ENCODE measurements around the gene NOP58. TPM values are rescaled to one million over a fixed set of nuclear protein-coding genes. Genes with fewer than 3 reads are reported as not detected.
A peak's percentile ranks its signal among the peaks of the same experiment; 100 is the strongest.

NOP58 gene
- total RNA-seq, 4 donors from 2014 or later: 37.2 to 177 (median 82.1) TPM

DNA sequence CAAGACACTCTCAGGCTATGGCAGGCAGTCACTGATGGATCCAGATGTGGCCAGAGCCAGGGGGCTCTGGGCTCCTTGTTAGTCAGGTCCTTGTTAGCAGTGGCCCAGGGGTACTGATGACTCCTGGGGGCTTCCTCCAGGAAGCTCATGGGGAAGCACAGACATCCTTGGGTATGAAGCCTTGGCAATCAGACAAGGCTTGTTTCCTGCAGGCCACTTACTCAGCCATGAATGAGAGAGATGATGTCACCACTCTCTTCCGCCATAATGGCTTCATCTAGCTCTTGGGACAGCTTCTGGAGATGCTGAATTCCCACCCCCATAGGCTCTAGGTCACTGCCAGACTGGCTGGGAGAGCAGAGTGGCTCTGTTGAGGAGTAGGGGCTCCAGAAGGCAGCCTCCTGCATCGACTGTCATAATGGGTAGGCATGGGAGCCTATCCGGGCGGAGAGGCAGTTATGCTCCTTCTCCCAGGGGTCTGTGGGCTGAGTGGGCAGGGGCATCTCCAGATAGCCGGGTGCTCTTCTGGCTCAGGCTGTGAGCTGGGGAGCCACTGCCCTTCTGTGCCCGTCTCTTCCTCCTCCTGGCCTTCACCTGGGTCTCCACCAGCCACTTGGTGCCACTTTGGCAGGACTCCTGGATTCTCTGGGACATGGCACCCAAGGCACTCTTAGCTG, 70.4 kb downstream of the NOP58 start:
- TF ChIP-seq CTCF (IDR thresholded peaks at IDR 0.05): no peak
- ATAC-seq (ENCODE audit: low FRiP score) (no peak), DNase-seq (ENCODE audit: low spot score) (no peak)

- no peak for TF ChIP-seq CTCF (IDR thresholded peaks at IDR 0.05)
- ATAC-seq (ENCODE audit: low FRiP score) (no peak), DNase-seq (ENCODE audit: low spot score) (no peak)
These were observed 71.6 kb downstream of the NOP58 start for GRCh38 chr2:202337151-202337550.

GRCh38 chr2:202337706-202338346, 72.3 kb downstream of the NOP58 start:
- no peak for TF ChIP-seq CTCF (IDR thresholded peaks at IDR 0.05)
- no peak for DNase-seq (ENCODE audit: low spot score)
- ATAC-seq (ENCODE audit: low FRiP score): no peak

- no peak for TF ChIP-seq CTCF (IDR thresholded peaks at IDR 0.05)
- DNase-seq (ENCODE audit: low spot score): no peak
- ATAC-seq (ENCODE audit: low FRiP score): no peak
These were observed 73.7 kb downstream of the NOP58 start for GRCh38 chr2:202339071-202339870.

GRCh38 chr2:202344178-202344577, 78.6 kb downstream of the NOP58 start:
- no peak for DNase-seq (ENCODE audit: low spot score)

GRCh38 chr2:202346180-202346579, 80.6 kb downstream of the NOP58 start:
- no peak for TF ChIP-seq CTCF (IDR thresholded peaks at IDR 0.05)
- ATAC-seq (ENCODE audit: low FRiP score) (no peak), DNase-seq (ENCODE audit: low spot score) (no peak)

More at GRCh38 chr2:202344178-202344577, 78.6 kb downstream of the NOP58 start:
- no peak for TF ChIP-seq CTCF (IDR thresholded peaks at IDR 0.05)
- no peak for ATAC-seq (ENCODE audit: low FRiP score)

Small RNAs within 50 kb of the gene (small RNA-seq; reads per million reads assigned to genes)
- gene AC079354.2 (not detected), gene RF00575 (not detected), gene RN7SL753P (not detected), gene SNORD11 (25.1 reads per million, percentile 93 among the genes with 10 or more reads in this experiment), gene SNORD11B (765 reads per million, percentile 98 among the genes with 10 or more reads in this experiment), gene SNORD70 (545 reads per million, percentile 98 among the genes with 10 or more reads in this experiment)

Other genes starting within 250 kb of the NOP58 start
- 10 to 100 TPM in 2 of 4 donors, 1 to 10 TPM in 2; 3.8 to 24.7 (median 10.1) TPM for gene FZD7, start 231.9 kb upstream of the NOP58 start, total RNA-seq
- gene KIAA2012, start 192.5 kb upstream of the NOP58 start, total RNA-seq: under 1 TPM in 2 of 4 donors, not detected in 2; 0.06 to 0.09 TPM
- gene SUMO1, start 27.2 kb upstream of the NOP58 start, total RNA-seq: 10 to 100 TPM; 45.2 to 55.5 (median 52.7) TPM
- gene BMPR2, start 110.6 kb downstream of the NOP58 start, total RNA-seq: 100 to 1,000 TPM in 1 of 4 donors, 10 to 100 TPM in 3; 53.4 to 102 (median 79.5) TPM

Measured in omental fat pad (tissue), 4 donors.